Transverse colon (tissue), 4 donors: ENCODE results near the gene IQCF2. TPM values are rescaled to one million over a fixed set of nuclear protein-coding genes. Genes with fewer than 3 reads are reported as not detected.

Experiments used
- DNase-seq: peaks from one replicate; pipeline ENCODE4 v3.0.0-alpha.2; 2019
- H3K27ac ChIP-seq, 4 donors: fragments of 200-600 bp; sonication (generic); 2 replicates each; pipeline ENCODE4 v1.5.1; 2016 to 2018; ENCODE audit warnings: inconsistent platforms in 4 of 4
- H3K27me3 ChIP-seq: fragments of 200-600 bp; sonication (generic); 2 replicates; pipeline ENCODE4 v1.5.1; 2017; ENCODE audit warnings: inconsistent platforms
- H3K36me3 ChIP-seq, 4 donors: fragments of 200-600 bp; sonication (generic); 2 replicates each; pipeline ENCODE4 v1.5.1; 2017 to 2019; ENCODE audit warnings: inconsistent platforms in 4 of 4
- H3K4me1 ChIP-seq, 4 donors: fragments of 200-600 bp; sonication (generic); 2 replicates each; pipeline ENCODE4 v1.5.1; 2017 to 2020; ENCODE audit warnings: inconsistent platforms in 4 of 4
- H3K4me3 ChIP-seq, 4 donors: fragments of 200-600 bp; sonication (generic); 1 replicate in 1 of 4; 2 replicates in 3 of 4; pipeline versions ENCODE4 v1.5.1 to v1.6.1; 2017 to 2019; ENCODE audit warnings: inconsistent platforms in 4 of 4
- H3K9me3 ChIP-seq, 2 donors: fragments of 200-600 bp; sonication (generic); 2 replicates each; pipeline ENCODE4 v1.5.1; 2017 to 2019; ENCODE audit warnings: inconsistent platforms in 2 of 2
- EP300 ChIP-seq: sonication (generic); formaldehyde crosslinking; IDR thresholded peaks from one replicate; pipeline ENCODE4 v1.6.1; 2017; ENCODE audit warnings: antibody characterized with exemption, low read depth
- POLR2A ChIP-seq: fragments of 450-650 bp; IDR thresholded peaks from one replicate; pipeline ENCODE4 v1.6.1; 2016; ENCODE audit warnings: antibody characterized with exemption, mild to moderate bottlenecking, moderate library complexity
- POLR2AphosphoS5 ChIP-seq, 3 donors: sonication (generic); formaldehyde crosslinking; IDR thresholded peaks; one replicate each; pipeline ENCODE4 v1.6.1; 2016; ENCODE audit warnings: antibody characterized with exemption in 3 of 3
- WGBS, 2 donors: methylation state at CpG; one replicate each; pipeline ENCODE4 v1.1.5; 2018; ENCODE audit warnings: low coverage in 1 of 2; 5-methylcytosine and 5-hydroxymethylcytosine counted together
- in situ Hi-C, 4 donors: fragments of 200-750 bp; cut with MboI; loops; one replicate each; pipeline versions ENCODE4 v1.15.0 to v1.15.1; 2017; ENCODE audit warnings: low sequenced_read_pairs in 3 of 4, low pct_ligation_motif_present in 1 of 4, low pct_unique_long_range_greater_than_20kb in 1 of 4
- intact Hi-C: fragments of 100-400 bp; cut with DNase I; formaldehyde crosslinking; loops from one replicate; pipeline ENCODE4 v1.15.1; 2023; ENCODE audit warnings: low total_unique reads
- total RNA-seq, 4 donors: library from RNA; depleted of rRNA; stranded (reverse); fragments of >200 nt; gene quantifications; one replicate each; pipeline ENCODE4 v1.1.0, GENCODE V29; 2016
- TF ChIP-seq, protein P1 (sequence below), 5 experiments: fragments of 200-600 bp in 3 of 5; fragments of 450-650 bp in 2 of 5; sonication (generic) in 3 of 5; IDR thresholded peaks; 1 replicate in 2 of 5; 2 replicates in 3 of 5; pipeline ENCODE4 v1.5.1; 2016 to 2017; ENCODE audit warnings: antibody characterized with exemption in 5 of 5, inconsistent platforms in 3 of 5, mild to moderate bottlenecking in 2 of 5, moderate library complexity in 1 of 5

IQCF2 gene
- total RNA-seq, 4 donors from 2014 or later = not detected

DNA sequence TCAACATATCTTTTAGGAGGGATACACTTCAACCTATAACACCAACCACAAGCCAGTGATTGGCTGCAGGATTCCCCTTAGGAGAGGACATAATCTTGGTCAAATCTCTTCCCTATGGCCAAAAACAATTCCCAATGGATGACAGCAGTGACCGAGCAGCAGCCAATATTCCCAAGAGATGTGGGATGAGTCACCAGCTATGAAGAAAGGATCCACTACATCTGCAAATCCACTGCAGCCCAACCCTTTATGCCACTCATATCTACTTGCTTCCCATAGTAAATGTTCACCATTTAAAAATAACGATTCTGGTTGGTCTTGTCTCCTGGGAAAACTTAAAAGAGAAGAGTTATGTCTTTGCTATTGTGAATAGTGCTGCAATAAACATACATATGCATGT lies 18.5 kb downstream of the IQCF2 start:
- Histone ChIP-seq H3K36me3 (no peaks in the 10 kb centered on the region), H3K9me3 (no peaks in the 10 kb centered on the region), H3K27ac (no peak overlapping the region), H3K4me1 (no peaks in the 10 kb centered on the region), H3K27me3 (no peaks in the 10 kb centered on the region), H3K4me3 (no peak overlapping the region)
- intact Hi-C loops = no loop called here
- in situ Hi-C loops = no loop called here
- no peak for DNase-seq
- TF ChIP-seq, protein P1, sequence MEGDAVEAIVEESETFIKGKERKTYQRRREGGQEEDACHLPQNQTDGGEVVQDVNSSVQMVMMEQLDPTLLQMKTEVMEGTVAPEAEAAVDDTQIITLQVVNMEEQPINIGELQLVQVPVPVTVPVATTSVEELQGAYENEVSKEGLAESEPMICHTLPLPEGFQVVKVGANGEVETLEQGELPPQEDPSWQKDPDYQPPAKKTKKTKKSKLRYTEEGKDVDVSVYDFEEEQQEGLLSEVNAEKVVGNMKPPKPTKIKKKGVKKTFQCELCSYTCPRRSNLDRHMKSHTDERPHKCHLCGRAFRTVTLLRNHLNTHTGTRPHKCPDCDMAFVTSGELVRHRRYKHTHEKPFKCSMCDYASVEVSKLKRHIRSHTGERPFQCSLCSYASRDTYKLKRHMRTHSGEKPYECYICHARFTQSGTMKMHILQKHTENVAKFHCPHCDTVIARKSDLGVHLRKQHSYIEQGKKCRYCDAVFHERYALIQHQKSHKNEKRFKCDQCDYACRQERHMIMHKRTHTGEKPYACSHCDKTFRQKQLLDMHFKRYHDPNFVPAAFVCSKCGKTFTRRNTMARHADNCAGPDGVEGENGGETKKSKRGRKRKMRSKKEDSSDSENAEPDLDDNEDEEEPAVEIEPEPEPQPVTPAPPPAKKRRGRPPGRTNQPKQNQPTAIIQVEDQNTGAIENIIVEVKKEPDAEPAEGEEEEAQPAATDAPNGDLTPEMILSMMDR (IDR thresholded peaks at IDR 0.05) = no peak
- TF ChIP-seq EP300 = no peak
- no peak for TF ChIP-seq POLR2AphosphoS5 (IDR thresholded peaks at IDR 0.05)
- no peak for TF ChIP-seq POLR2A
- WGBS, 2 donors = 38 to 80% methylated on average over 1 to 2 of the region's 2 CpGs

DNA sequence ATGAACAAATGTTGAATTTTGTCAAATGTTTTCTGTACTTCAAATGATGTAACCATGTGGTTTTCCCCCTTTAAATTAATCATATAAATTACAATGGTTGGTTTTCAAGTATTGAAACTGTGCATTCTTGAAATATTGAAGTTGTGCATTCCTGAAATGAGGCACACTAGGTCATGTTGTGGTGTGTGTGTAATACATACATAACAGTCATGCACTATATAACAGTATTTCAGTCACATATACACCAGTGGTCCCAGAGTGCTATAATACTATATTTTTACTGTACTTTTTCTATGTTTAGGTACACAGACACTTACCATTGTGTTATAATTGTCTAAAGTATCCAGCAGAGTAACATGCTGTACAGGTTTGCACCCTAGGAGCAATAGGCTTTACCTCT lies 25.0 kb downstream of the IQCF2 start:
- Histone ChIP-seq H3K27ac (no peak overlapping the region), H3K9me3 (no peaks in the 10 kb centered on the region), H3K36me3 (no peaks in the 10 kb centered on the region), H3K27me3 (no peaks in the 10 kb centered on the region), H3K4me1 (no peaks in the 10 kb centered on the region), H3K4me3 (no peak overlapping the region)
- no peak for TF ChIP-seq POLR2A
- TF ChIP-seq EP300 = no peak
- TF ChIP-seq, protein P1 (IDR thresholded peaks at IDR 0.05) = no peak
- TF ChIP-seq POLR2AphosphoS5 (IDR thresholded peaks at IDR 0.05) = no peak
- no peak for DNase-seq
- intact Hi-C loops = no loop called here
- in situ Hi-C loops = no loop called here

DNA sequence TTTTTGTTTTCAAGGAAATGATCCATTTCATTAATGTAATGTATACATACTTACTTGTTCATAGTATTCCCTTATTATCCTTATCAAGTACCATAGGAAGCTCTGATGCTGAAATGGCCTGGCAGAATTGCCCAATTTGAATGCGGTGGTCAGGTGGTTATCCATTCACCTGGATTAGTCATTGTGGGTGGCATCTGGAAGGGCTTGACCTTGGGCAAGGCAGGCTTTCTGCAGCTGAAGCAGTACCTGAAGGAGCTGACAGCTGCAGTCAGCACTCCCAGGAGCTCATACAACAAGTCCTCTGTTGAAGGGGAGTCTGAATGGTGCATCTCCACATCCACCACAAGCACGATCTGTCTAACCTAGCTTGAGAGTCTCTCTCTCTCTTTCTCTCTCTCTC lies 26.2 kb downstream of the IQCF2 start:
- intact Hi-C loops = no loop called here
- DNase-seq = no peak
- Histone ChIP-seq H3K9me3 (no peaks in the 10 kb centered on the region), H3K27ac (no peak overlapping the region), H3K36me3 (no peaks in the 10 kb centered on the region), H3K4me3 (no peak overlapping the region), H3K27me3 (no peaks in the 10 kb centered on the region), H3K4me1 (no peaks in the 10 kb centered on the region)
- WGBS, 2 donors = 83% methylated on average over 1 to 2 of the region's 2 CpGs
- no peak for TF ChIP-seq POLR2AphosphoS5 (IDR thresholded peaks at IDR 0.05)
- TF ChIP-seq, protein P1 (IDR thresholded peaks at IDR 0.05) = no peak
- TF ChIP-seq EP300 = no peak
- TF ChIP-seq POLR2A = no peak
- in situ Hi-C loops = no loop called here

DNA sequence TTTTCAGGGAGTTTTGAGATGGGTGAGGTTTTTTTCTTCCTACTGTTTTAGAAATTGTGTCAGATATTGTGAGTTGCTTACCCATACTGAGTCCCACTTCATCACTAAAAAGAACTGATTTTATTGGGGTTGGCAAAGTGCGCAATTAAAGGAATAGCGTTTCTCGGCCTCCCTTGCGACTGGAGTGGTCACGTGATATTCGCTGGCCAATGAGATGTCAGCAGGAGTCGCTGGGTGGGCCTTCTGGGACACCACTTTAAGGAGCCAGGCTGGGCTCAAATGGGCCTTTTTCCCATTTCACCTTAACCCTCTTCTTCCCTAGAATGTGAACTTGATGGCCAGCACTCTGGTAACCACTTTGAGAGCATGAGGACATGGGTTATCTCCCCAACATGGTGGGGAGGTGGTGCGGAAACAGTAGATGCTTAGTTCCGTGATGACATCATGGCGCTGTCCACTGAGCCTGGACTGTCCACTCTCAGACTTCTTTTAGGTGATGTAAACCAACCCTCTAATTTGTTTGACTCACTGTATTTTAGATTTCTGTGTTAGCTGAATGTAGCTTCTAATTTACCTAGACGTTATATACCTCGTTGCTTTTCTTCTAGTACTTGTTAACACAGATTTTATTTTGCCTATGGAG lies 27.2 kb downstream of the IQCF2 start:
- Histone ChIP-seq H3K27me3 (no peaks in the 10 kb centered on the region), H3K36me3 (no peaks in the 10 kb centered on the region), H3K27ac (no peak overlapping the region), H3K4me1 (no peaks in the 10 kb centered on the region), H3K4me3 (no peak overlapping the region), H3K9me3 (no peaks in the 10 kb centered on the region)
- TF ChIP-seq POLR2A = no peak
- TF ChIP-seq EP300 = no peak
- no peak for TF ChIP-seq POLR2AphosphoS5 (IDR thresholded peaks at IDR 0.05)
- intact Hi-C loops = no loop called here
- 90 to 94% methylated on average over 9 to 12 of the region's 12 CpGs for WGBS, 2 donors
- in situ Hi-C loops = no loop called here
- no peak for DNase-seq
